Activated CD4-positive, alpha-beta T cell treated with anti-CD3 and anti-CD28 coated beads, Interleukin-2, amount 10 ng/mL, durations not matched to agents 7 days and 5 days (primary cell): Measurements from ENCODE around the gene LY6G6C. TPM values are rescaled to one million over a fixed set of nuclear protein-coding genes. Genes with fewer than 3 reads are reported as not detected.

Source experiments
- CTCF ChIA-PET: fragments of 350-600 bp; sonication (Branson Sonifier 250); formaldehyde crosslinking; loops from one replicate; lab custom pipeline; 2021; ENCODE audit warnings: antibody characterized with exemption; lab: Charles Lee
- POLR2A ChIA-PET: fragments of 350-600 bp; sonication (Branson Sonifier 250); formaldehyde crosslinking; loops from one replicate; lab custom pipeline; 2021; ENCODE audit warnings: antibody characterized with exemption; lab: Charles Lee
- DNase-seq: peaks from one replicate; pipeline ENCODE4 v3.0.0-alpha.2; 2020
- H3K27ac Mint-ChIP-seq: one replicate; pipeline ENCODE4 v1.8.0; 2021; ENCODE audit warnings: mild to moderate bottlenecking, moderate library complexity, mixed read lengths
- H3K27me3 Mint-ChIP-seq: one replicate; pipeline ENCODE4 v1.8.0; 2021; ENCODE audit warnings: mixed read lengths
- H3K36me3 Mint-ChIP-seq: one replicate; pipeline ENCODE4 v1.8.0; 2021; ENCODE audit warnings: low read depth, mixed read lengths
- H3K4me1 Mint-ChIP-seq: one replicate; pipeline ENCODE4 v1.8.0; 2021; ENCODE audit warnings: mixed read lengths
- H3K4me3 Mint-ChIP-seq: one replicate; pipeline ENCODE4 v1.8.0; 2021; ENCODE audit warnings: mild to moderate bottlenecking, moderate library complexity, mixed read lengths
- H3K9me3 Mint-ChIP-seq: one replicate; pipeline ENCODE4 v1.8.0; 2021; ENCODE audit warnings: mixed read lengths
- total RNA-seq, 2 experiments: library from RNA; stranded (reverse); gene quantifications; one replicate each; pipeline ENCODE4 v1.2.3, GENCODE V29; 2021

Gene LY6G6C
- total RNA-seq, 2 experiments from 2014 or later: not detected

DNA sequence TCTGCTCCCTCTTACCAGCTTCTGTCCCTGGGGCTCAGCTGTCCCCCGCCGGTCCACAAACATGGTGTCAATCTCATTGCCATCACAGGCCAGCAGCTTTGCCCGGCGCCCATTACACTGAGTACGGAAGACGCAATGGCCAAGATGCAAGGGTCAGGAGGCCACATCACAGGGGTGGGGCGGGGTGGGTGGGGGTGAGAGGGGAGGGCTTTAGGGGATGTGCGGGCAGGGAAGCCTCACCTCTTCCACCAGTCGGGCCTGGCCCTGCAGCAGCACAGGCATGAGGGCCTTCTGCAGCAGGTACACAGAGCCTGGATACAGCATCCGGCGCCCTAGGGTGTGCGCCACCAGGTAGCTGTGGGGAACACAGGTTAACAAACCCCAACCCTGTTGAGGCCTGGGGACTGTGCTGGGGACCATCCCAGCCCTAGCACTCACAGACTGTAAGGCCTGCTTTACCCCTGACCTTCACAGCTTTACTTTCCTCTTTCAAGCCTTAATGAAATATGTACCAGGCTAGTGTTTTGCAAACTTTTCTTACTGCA, 29.9 kb downstream of the LY6G6C start:
- H3K27ac Mint-ChIP-seq: no peak overlapping the region
- no peaks in the 10 kb centered on the region for H3K9me3 Mint-ChIP-seq
- H3K4me1 Mint-ChIP-seq: no peaks in the 10 kb centered on the region
- ChIA-PET POLR2A (no interaction called here), CTCF (interaction anchor here (0.5 to 1.7 kb wide), 3 partner anchors 11 to 149 kb away, joined by 3 to 4 read pairs (median 4); partner anchors contain the start of genes C6orf47 and LY6G5C)
- peaks cover 55% of the 10 kb centered on the region for H3K36me3 Mint-ChIP-seq
- no peaks in the 10 kb centered on the region for H3K27me3 Mint-ChIP-seq
- H3K4me3 Mint-ChIP-seq: no peak overlapping the region
- no peak for DNase-seq

DNA sequence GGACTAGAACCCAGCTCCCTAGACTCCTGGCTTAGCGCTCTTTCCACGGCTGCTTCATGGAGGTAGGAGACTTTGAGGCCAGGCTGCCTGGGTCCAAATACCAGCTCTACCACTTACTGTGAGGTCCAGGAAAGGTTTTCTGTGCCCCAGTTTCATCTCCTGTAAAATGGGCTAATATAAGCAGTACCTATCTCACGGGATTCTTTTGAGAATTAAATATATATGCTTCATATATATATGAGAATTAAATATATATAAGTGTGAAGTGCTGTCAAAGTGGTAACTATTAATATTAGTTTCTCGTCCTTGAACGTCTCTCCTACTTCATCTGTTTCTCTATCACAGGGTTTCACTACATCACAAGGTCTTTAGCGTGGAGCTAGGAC, 30.5 kb downstream of the LY6G6C start:
- CTCF ChIA-PET: interaction anchor here (0.5 to 1.7 kb wide), 3 partner anchors 10 to 149 kb away, joined by 3 to 4 read pairs (median 4); partner anchors contain the start of gene LY6G5C
- no peak for DNase-seq
- POLR2A ChIA-PET: no interaction called here
- Mint-ChIP-seq H3K27me3 (no peaks in the 10 kb centered on the region), H3K36me3 (peaks cover 55% of the 10 kb centered on the region), H3K27ac (no peak overlapping the region), H3K4me3 (no peak overlapping the region), H3K4me1 (no peaks in the 10 kb centered on the region), H3K9me3 (no peaks in the 10 kb centered on the region)

DNA sequence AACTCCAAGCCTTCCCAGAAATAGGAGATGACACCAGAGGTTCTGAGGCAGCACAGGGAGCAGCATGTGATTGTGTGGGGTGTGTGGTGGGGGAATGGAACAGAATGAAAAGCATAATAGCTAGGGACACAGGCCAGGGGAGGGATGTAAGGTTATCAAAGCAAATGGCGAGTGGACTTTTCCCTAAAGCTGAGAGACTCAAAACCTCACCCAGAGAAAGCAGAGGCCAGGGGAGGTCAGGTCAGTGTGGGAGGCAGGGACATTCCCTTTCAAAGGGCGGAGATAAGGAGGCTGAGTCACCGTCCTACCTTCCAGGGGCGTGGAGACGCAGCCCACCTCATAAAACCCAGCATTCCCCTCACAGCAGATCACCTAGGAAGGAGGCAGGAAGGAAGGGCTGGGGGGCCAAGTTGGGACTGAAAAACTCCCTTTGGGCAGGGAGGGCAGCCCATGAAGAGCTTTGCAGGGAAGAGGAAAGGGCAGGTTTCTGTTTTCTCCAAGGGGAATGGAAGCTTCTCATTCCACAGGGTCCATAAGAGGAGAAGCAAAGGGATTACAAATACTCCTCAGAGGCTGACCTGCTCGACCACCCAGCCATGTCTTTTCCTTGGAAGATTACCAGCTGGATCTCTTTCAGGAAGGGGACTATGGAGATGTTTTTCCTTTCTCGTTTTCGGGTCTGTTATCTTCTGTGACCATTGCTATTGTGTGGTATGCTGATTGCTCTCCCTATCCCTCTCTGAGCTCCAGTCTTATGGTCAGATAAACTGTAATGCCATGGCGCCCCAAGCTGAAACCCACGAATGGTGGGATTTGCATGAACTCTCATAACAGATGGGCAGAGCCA, 31.1 kb downstream of the LY6G6C start:
- no peaks in the 10 kb centered on the region for H3K27me3 Mint-ChIP-seq
- DNase-seq: no peak
- POLR2A ChIA-PET: no interaction called here
- H3K27ac Mint-ChIP-seq: peak overlapping the region; percentile 2
- CTCF ChIA-PET: interaction anchor here (0.5 to 1.7 kb wide), 4 partner anchors 10 to 150 kb away, joined by 3 to 4 read pairs (median 4); partner anchors contain the start of genes LY6G5C and LY6G6D
- no peaks in the 10 kb centered on the region for H3K9me3 Mint-ChIP-seq
- no peaks in the 10 kb centered on the region for H3K4me1 Mint-ChIP-seq
- H3K4me3 Mint-ChIP-seq: no peak overlapping the region
- peaks cover 59% of the 10 kb centered on the region for H3K36me3 Mint-ChIP-seq

DNA sequence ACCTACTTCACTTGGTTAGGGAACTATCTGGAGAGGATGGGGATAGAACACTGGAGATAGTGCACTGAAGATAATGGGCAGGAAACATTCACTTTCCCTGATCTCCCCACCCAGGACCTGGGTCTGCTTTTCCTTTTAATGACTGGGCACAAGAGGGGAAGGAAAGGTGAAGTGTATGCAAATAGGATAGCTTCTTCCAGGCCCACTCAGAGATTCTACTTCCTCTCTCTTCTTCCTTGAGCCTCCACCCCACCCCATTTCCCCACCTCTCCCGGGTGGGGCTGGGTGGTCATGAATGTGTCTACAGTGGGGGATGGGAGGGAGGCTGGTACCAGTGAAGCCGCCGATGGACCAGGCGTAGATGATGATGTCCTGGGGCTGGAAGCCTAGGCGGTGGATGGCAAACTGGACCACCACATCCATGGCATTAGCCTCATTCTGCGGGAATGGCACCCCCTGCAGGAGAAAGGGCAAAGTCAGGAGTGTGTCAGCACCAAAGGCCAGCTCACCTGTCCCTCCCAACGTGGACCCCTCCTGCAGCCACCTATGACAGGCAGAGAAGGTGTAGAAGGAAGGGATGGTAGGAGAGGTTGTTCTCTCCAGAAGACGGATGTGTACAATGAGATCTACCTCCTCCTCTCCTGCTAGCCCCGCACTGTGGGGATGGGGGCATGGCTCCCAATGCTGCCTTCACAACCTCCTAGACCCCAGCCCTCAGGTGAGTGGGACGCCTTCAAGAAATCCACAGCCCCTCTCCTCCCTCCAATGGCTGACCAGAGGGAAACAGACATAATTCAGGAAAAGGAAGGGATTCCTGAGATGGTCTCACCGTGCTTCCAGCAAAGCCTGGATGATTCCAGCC, 32.1 kb downstream of the LY6G6C start:
- H3K9me3 Mint-ChIP-seq: no peaks in the 10 kb centered on the region
- H3K4me3 Mint-ChIP-seq: no peak overlapping the region
- H3K27me3 Mint-ChIP-seq: no peaks in the 10 kb centered on the region
- no peaks in the 10 kb centered on the region for H3K4me1 Mint-ChIP-seq
- peaks cover 55% of the 10 kb centered on the region for H3K36me3 Mint-ChIP-seq
- DNase-seq: peak; percentile 14
- ChIA-PET CTCF (interaction anchor here (1.0 to 1.5 kb wide), 2 partner anchors 18 to 26 kb away, joined by 3 to 4 read pairs; partner anchors contain the start of gene LY6G6D), POLR2A (no interaction called here)
- H3K27ac Mint-ChIP-seq: no peak overlapping the region

DNA sequence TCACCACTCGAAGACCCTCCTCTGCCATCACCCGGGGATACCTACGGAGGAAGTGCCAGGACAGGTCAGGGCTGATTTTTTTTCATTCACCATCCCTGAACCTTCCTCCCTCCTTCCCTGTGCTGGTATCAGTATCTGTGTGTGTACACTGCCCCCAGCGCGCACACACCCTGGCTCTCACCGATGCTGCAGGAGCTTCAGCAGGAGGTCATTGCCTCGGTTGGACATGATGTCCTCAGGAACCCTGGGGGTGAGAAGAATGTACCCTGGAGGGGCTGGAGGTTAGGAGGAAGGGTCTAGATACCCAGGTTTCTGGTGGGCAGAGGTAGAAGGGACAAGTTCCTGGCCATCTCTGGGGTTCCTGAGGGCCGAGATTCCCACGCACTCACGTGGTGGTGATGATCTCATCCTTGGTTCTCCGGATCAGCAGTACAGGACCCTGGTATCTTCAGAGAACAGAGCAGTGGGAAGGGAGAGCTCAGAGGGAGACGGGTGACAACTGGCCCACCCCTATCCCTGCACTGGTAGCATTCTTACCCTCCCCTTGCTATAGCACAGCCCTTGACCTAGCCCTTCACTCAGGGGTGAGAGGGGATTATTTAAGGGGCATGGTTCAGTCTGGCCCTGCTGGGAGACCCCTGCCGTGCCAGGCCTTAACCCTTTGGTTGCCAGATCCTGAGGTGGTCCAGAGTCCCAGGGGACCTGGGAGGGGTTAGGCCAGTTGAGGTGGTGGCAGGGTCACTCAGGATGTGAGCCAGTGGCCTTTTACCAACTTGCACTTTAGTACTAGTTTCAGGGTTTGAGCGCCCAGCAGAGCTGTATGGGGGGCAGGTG, 33.5 kb downstream of the LY6G6C start:
- Mint-ChIP-seq H3K4me1 (no peaks in the 10 kb centered on the region), H3K4me3 (no peak overlapping the region), H3K27ac (no peak overlapping the region), H3K36me3 (peaks cover 49% of the 10 kb centered on the region), H3K9me3 (no peaks in the 10 kb centered on the region), H3K27me3 (no peaks in the 10 kb centered on the region)
- ChIA-PET POLR2A (no interaction called here), CTCF (interaction anchor here (0.6 to 1.5 kb wide), 4 partner anchors 9 to 82 kb away, joined by 3 to 4 read pairs (median 3); no protein-coding TSS in a partner anchor)
- DNase-seq: no peak

DNA sequence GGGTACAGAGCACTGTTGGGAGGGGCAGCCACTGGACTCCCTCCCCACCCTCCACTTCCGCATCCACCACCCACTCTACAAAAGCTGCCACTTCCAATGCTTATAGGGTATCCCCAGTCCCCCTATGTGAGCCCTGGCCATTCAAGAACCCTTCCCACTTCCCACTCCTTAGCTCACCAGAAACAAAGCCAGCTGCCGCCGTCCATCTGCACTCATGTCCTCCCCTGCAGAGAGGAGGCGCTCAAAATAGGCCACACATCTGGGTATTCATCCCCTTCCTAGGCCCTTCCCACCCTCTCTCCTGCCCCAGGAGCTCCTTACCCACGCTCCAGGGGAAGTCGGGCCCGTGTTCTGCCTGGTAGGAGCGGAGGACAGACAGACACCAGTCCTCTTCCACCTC, 34.2 kb downstream of the LY6G6C start:
- Mint-ChIP-seq H3K36me3 (peaks cover 43% of the 10 kb centered on the region), H3K27ac (no peak overlapping the region), H3K27me3 (no peaks in the 10 kb centered on the region), H3K4me3 (no peak overlapping the region), H3K9me3 (no peaks in the 10 kb centered on the region), H3K4me1 (peaks cover under 1% of the 10 kb centered on the region)
- ChIA-PET POLR2A (no interaction called here), CTCF (interaction anchor here (0.5 to 1.2 kb wide), 4 partner anchors 9 to 178 kb away, joined by 3 read pairs; no protein-coding TSS in a partner anchor)
- DNase-seq: no peak

DNA sequence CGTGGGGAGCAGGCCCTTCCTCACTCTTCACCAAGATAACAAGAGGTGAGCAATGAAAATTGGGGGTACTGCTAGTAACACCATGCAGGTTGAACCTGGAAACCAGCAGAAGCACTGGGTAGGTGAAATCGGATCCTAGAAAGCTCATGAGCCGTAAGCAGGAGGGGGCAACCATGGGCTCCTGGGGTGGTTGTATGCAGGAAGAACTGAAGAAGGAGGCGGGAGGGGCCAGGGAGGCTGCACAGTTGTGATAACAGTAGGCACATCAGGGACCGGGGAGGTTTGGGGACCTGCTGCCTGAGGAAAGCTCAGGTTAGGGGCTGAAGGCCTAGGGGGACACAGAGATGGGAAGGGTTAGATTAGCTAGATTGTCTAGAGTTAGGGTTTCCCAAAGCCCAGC, 35.1 kb downstream of the LY6G6C start:
- peaks cover 9% of the 10 kb centered on the region for H3K4me1 Mint-ChIP-seq
- no peaks in the 10 kb centered on the region for H3K27me3 Mint-ChIP-seq
- H3K27ac Mint-ChIP-seq: no peak overlapping the region
- ChIA-PET POLR2A (no interaction called here), CTCF (interaction anchor here (0.5 kb wide), 1 partner anchor 179 kb away, joined by 3 read pairs; no protein-coding TSS in a partner anchor)
- no peak for DNase-seq
- H3K36me3 Mint-ChIP-seq: peaks cover 41% of the 10 kb centered on the region
- H3K9me3 Mint-ChIP-seq: no peaks in the 10 kb centered on the region
- no peak overlapping the region for H3K4me3 Mint-ChIP-seq

DNA sequence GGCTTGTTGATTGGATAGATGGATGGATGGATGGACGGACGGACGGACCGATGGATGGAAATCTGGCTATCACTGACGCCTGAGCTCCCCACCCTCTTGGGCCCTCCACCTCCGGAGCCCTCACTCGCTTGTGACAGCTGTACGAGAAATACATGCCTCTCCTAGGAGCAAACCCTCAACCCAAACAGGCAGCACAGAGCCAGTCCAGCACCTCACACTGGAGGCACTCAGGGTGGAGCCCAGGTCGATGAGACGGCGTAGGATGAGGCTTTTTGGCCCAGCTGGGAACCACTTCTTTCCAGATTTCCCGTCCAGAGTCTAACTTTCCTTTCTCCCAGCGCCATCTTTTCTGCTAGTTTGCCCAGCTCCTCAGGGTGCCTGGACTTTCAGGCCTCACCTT, 38.0 kb downstream of the LY6G6C start:
- Mint-ChIP-seq H3K9me3 (no peaks in the 10 kb centered on the region), H3K27ac (no peak overlapping the region), H3K4me1 (peaks cover 32% of the 10 kb centered on the region), H3K36me3 (peaks cover 23% of the 10 kb centered on the region), H3K4me3 (no peak overlapping the region), H3K27me3 (no peaks in the 10 kb centered on the region)
- ChIA-PET POLR2A (no interaction called here), CTCF (interaction anchor here (0.6 to 1.7 kb wide), 2 partner anchors 12 to 55 kb away, joined by 3 to 4 read pairs; no protein-coding TSS in a partner anchor)
- no peak for DNase-seq

DNA sequence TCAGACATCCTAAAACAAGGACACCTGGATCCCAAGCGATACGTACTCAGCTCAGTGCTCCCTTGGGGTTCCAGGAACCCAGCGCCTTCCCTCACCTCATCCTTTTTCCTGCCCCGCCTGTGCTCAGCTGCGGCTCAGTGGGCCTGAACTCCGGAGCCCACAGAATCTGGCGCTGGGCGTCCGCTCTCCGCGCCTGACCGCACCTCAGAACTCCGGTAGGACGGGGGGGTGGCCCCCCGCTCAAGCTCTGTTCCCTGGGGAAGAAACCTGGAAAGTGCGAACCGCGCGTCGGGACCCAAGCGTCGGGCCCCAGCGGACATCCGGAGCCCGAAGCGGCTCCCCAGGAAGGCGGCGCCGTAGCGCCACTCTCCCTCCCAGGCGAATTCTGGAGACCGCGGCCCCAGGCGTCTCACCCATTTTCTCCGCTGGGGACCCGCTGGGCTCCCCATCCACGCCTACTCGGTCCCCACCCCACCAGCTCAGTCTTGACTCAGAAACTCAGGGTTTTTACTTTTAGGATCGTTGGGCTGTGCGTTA, 40.3 kb downstream of the LY6G6C start:
- peaks cover 6% of the 10 kb centered on the region for H3K36me3 Mint-ChIP-seq
- H3K27me3 Mint-ChIP-seq: no peaks in the 10 kb centered on the region
- H3K4me3 Mint-ChIP-seq: peak overlapping the region; percentile 72
- DNase-seq: peak; percentile 41
- CTCF ChIA-PET: interaction anchor here (0.6 to 1.8 kb wide), 10 partner anchors 10 to 423 kb away, joined by 3 to 8 read pairs (median 3); partner anchors contain the start of gene DDAH2
- H3K9me3 Mint-ChIP-seq: no peaks in the 10 kb centered on the region
- peaks cover 40% of the 10 kb centered on the region for H3K4me1 Mint-ChIP-seq
- peak overlapping the region; percentile 62 for H3K27ac Mint-ChIP-seq
- POLR2A ChIA-PET: no interaction called here

DNA sequence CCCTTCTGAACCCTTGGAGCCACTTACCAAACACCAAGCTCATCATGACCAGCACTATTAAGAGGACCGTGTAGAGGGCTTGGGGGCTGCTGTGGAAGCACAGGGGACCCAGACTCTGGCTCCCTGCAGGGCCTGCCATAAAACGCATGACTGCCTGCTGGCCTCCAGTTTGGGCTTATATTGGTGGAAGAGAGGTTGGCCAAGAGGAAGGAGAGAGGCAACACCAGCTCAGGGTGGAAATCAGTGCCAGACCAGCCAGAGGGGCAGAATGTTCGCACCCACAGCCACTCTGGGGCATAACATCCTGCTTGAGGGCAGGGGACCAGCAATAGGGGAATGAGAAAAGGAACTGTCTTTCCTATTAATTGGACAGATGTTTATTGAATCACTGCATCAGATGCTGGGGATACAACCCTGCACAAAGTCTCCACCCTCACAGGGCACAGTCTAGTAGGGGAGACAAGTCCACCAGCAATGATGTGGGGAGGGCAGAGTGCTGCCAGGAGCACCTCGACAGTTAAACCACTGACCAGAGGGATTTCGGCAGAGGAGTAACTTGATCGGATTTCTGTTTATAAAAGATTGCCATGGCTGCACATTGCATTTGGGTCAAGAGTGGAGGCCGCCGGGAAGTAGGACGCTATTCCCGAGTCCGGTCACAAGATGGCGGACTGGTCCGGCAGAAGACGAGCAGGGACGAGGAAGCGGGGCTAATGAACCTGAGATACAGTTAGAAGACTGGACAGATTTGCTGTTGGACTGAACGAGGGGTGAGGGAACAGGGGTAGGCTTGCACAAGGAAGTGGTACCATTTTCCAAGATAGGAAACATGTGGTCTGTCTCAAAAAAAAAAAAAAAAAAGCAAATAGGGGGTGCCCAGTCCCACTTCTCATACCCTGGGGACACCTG, 41.1 kb downstream of the LY6G6C start, which contains the start of gene LY6G5C:
Gene LY6G5C (minus strand): TSS at position 842 of the 909 bp plus-strand sequence. CDS start 694 bp downstream, at position 148.
- H3K4me1 Mint-ChIP-seq: peaks cover 40% of the 10 kb centered on the region
- ChIA-PET CTCF (interaction anchor here (0.6 to 1.8 kb wide), 12 partner anchors 10 to 424 kb away, joined by 3 to 8 read pairs (median 3); partner anchors contain the start of genes DDAH2 and NFKBIL1), POLR2A (no interaction called here)
- H3K27me3 Mint-ChIP-seq: no peaks in the 10 kb centered on the region
- peak within 1 kb of the TSS; percentile 72 for H3K4me3 Mint-ChIP-seq
- peak; percentile 66 for DNase-seq
- no peaks in the 10 kb centered on the region for H3K9me3 Mint-ChIP-seq
- no peaks in the 10 kb centered on the region for H3K36me3 Mint-ChIP-seq
- peak within 1 kb of the TSS; percentile 62 for H3K27ac Mint-ChIP-seq
